Measurements from ENCODE around the gene SYT15.
"Not testable (repeated sequence)": the region's sequence is repeated elsewhere in the genome, so short reads cannot be mapped to it uniquely, and the experiment has no call there.

The SYT15 gene

GRCh38 chr10:46578474-46579178 is at the start of gene SYT15:
TSS of gene SYT15 (plus strand) at chr10:46579128. CDS start at chr10:46579169, 41 bp downstream.
- DNase-seq (ENCODE audit: low read depth, low spot score) = not testable (repeated sequence)

- DNase-seq (ENCODE audit: low read depth, low spot score) = not testable (repeated sequence)
These were observed 49.2 kb upstream of the SYT15 start for GRCh38 chr10:46529742-46530141.

GRCh38 chr10:46530249-46531186 is 48.4 kb upstream of the SYT15 start:
- no peak for DNase-seq (ENCODE audit: low read depth, low spot score)

GRCh38 chr10:46532256-46532655 is 46.7 kb upstream of the SYT15 start:
- not testable (repeated sequence) for DNase-seq (ENCODE audit: low read depth, low spot score)

- no peak for DNase-seq (ENCODE audit: low read depth, low spot score)
These were observed 44.0 kb upstream of the SYT15 start for GRCh38 chr10:46534828-46535524.

GRCh38 chr10:46536171-46536570 is 42.8 kb upstream of the SYT15 start:
- DNase-seq (ENCODE audit: low read depth, low spot score) = no peak

- no peak for DNase-seq (ENCODE audit: low read depth, low spot score)
These were observed 42.1 kb upstream of the SYT15 start for GRCh38 chr10:46536781-46537180.

- no peak for DNase-seq (ENCODE audit: low read depth, low spot score)
These were observed 41.6 kb upstream of the SYT15 start for GRCh38 chr10:46537309-46537708.

- no peak for DNase-seq (ENCODE audit: low read depth, low spot score)
These were observed 40.8 kb upstream of the SYT15 start for GRCh38 chr10:46538155-46538554.

GRCh38 chr10:46538717-46539426 is 40.1 kb upstream of the SYT15 start:
- no peak for DNase-seq (ENCODE audit: low read depth, low spot score)

- no peak for DNase-seq (ENCODE audit: low read depth, low spot score)
These were observed 39.1 kb upstream of the SYT15 start for GRCh38 chr10:46539596-46540411.

- DNase-seq (ENCODE audit: low read depth, low spot score) = no peak
These were observed 38.4 kb upstream of the SYT15 start for GRCh38 chr10:46540412-46541016.

- DNase-seq (ENCODE audit: low read depth, low spot score) = no peak
These were observed 37.8 kb upstream of the SYT15 start for GRCh38 chr10:46541017-46541661.

- no peak for DNase-seq (ENCODE audit: low read depth, low spot score)
These were observed 37.0 kb upstream of the SYT15 start for GRCh38 chr10:46541735-46542566.

- no peak for DNase-seq (ENCODE audit: low read depth, low spot score)
These were observed 36.1 kb upstream of the SYT15 start for GRCh38 chr10:46542567-46543465.

GRCh38 chr10:46543466-46544377 is 35.2 kb upstream of the SYT15 start:
- DNase-seq (ENCODE audit: low read depth, low spot score) = no peak
